ENCODE results near the gene CARD9. TPM values are rescaled to one million over a fixed set of nuclear protein-coding genes. Genes with fewer than 3 reads are reported as not detected.
A peak's percentile ranks its signal among the peaks of the same experiment; 100 is the strongest.
"Not testable (repeated sequence)": the region's sequence is repeated elsewhere in the genome, so short reads cannot be mapped to it uniquely, and the experiment has no call there.

The CARD9 gene
- total RNA-seq, 4 donors from 2014 or later, result 0.27 to 1.5 (median 0.74) TPM

DNA sequence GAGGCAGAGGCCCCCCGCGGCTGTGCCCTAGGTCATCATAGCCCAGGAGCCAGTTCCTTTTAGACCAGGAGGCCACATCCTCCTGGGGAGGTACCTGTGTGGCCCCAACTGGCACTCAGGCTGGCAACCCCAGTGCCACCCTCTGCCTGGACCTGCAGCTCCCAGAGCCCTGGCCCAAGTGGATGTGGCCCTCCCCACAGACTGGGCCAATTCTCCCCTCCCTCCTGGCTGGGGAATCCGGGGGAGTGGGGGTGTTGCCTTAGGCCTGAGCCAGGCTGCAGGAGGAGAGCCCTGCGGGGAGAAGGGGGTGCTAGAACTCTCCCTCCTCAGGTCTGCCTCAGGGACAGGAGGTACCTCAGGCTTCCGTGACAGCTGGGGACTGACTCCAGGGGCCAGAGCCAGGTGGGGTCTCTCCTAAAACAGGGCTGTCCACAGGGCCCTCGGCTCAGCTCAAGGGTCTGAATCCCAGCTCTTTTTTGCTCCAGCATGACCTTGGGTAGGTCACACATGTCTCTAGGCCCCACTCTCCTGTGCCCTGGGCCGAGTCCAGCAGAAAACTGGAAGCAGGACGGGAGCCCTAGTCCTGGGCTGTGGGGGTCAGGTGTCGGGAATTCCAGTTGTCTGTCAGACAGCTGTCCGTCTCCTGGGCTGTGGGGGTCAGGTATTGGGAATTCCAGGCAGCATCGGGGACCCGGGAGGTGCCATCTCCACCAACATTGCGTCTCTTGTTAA is 19.5 kb downstream of the CARD9 start:
- peaks cover 8 to 18% of the 10 kb centered on the region in 2 donors for H3K4me1 ChIP-seq
- TF ChIP-seq, protein P1, sequence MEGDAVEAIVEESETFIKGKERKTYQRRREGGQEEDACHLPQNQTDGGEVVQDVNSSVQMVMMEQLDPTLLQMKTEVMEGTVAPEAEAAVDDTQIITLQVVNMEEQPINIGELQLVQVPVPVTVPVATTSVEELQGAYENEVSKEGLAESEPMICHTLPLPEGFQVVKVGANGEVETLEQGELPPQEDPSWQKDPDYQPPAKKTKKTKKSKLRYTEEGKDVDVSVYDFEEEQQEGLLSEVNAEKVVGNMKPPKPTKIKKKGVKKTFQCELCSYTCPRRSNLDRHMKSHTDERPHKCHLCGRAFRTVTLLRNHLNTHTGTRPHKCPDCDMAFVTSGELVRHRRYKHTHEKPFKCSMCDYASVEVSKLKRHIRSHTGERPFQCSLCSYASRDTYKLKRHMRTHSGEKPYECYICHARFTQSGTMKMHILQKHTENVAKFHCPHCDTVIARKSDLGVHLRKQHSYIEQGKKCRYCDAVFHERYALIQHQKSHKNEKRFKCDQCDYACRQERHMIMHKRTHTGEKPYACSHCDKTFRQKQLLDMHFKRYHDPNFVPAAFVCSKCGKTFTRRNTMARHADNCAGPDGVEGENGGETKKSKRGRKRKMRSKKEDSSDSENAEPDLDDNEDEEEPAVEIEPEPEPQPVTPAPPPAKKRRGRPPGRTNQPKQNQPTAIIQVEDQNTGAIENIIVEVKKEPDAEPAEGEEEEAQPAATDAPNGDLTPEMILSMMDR (IDR thresholded peaks at IDR 0.05), result no peak
- TF ChIP-seq POLR2A (IDR thresholded peaks at IDR 0.05), result no peak
- WGBS, 2 donors, result 60 to 68% methylated on average over 4 to 5 of the region's 13 CpGs
- intact Hi-C loops (cut with DNase I), result no loop called here
- H3K27me3 ChIP-seq, result no peaks in the 10 kb centered on the region
- H3K9me3 ChIP-seq, result no peaks in the 10 kb centered on the region
- DNase-seq, result peak in 1 of 2 donors; percentile 36
- H3K36me3 ChIP-seq, result no peaks in the 10 kb centered on the region
- no peak overlapping the region for H3K4me3 ChIP-seq (replicated peaks in 1 of 3)
- peak overlapping the region in 1 of 3 donors; percentile 36 for H3K27ac ChIP-seq

DNA sequence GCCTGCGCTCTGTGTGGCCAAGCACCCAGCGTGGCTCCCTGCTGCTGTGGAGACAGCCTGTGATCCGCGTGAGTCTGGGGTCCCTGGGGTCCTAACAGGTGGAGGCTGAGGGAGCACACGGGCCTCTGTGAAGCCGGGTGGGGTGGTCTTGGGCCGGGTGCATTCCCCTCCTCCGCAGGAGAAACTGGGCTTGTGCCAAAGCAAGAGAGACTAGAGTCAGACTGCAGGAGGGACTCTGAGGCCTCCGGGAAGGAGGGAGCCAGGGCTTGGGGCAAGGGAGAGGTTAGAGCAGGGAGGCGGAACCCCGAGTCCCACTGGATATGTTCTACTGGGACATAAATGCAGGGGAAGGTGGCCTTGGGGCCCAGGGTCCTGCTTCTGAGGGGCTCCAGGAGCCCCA is 20.4 kb downstream of the CARD9 start:
- intact Hi-C loops (cut with DNase I), result no loop called here
- WGBS, 2 donors, result 68 to 83% methylated on average over 9 of the region's 11 CpGs
- no peak for DNase-seq
- no peaks in the 10 kb centered on the region for H3K27me3 ChIP-seq
- H3K27ac ChIP-seq, result no peak overlapping the region
- H3K4me1 ChIP-seq, result peaks cover 8 to 18% of the 10 kb centered on the region in 2 donors
- H3K4me3 ChIP-seq (replicated peaks in 1 of 3), result no peak overlapping the region
- no peaks in the 10 kb centered on the region for H3K9me3 ChIP-seq
- TF ChIP-seq, protein P1 (IDR thresholded peaks at IDR 0.05), result no peak
- no peak for TF ChIP-seq POLR2A (IDR thresholded peaks at IDR 0.05)
- no peaks in the 10 kb centered on the region for H3K36me3 ChIP-seq

DNA sequence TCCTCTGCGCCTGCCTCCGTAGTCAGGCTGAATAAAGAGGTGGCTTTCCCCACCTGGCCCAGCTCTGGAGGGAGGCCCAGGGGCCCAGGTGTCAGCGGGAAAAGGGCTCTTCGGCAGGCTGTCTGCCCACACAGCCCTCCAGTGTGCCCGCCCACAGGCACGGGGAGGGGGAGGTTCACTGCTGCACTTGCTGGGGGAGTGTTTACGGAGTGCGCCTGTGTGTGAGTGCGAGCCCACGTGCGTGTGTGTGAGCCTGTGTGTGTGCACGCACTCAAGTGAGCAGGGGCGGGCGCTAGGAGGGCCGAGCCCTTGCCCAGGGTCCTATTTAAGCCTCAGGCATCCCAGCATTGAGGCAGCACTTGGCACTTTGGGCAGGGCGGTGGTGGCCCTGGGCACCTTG is 20.8 kb downstream of the CARD9 start:
- H3K9me3 ChIP-seq, result no peaks in the 10 kb centered on the region
- DNase-seq, result peak; percentile 87 to 93
- no peaks in the 10 kb centered on the region for H3K36me3 ChIP-seq
- no peak overlapping the region for H3K4me3 ChIP-seq (replicated peaks in 1 of 3)
- H3K27ac ChIP-seq, result no peak overlapping the region
- TF ChIP-seq, protein P1 (IDR thresholded peaks at IDR 0.05), result no peak
- TF ChIP-seq POLR2A (IDR thresholded peaks at IDR 0.05), result no peak
- 24 to 49% methylated on average over 5 to 9 of the region's 16 CpGs for WGBS, 2 donors
- intact Hi-C loops (cut with DNase I), result no loop called here
- H3K4me1 ChIP-seq, result peaks cover 8 to 18% of the 10 kb centered on the region in 2 donors
- no peaks in the 10 kb centered on the region for H3K27me3 ChIP-seq

DNA sequence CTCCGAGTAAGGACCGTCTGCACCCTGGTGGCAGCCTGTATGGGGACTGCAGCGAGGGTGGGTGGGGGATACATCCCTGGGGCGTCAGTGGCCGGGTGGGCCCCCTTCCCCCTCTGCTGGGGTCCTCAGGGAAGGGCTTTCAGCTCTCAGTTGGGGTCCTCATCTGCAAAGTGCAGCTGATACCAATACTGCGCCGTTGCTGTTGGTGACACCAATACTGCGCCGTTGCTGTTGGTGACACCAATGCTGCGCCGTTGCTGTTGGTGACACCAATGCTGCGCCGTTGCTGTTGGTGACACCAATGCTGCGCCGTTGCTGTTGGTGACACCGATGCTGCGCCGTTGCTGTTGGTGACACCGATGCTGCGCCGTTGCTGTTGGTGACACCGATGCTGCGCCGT is 21.6 kb downstream of the CARD9 start:
- H3K4me1 ChIP-seq, result peaks cover 8 to 18% of the 10 kb centered on the region in 2 donors
- H3K36me3 ChIP-seq; intact Hi-C loops (cut with DNase I); H3K9me3 ChIP-seq; H3K27me3 ChIP-seq; DNase-seq; H3K27ac ChIP-seq; H3K4me3 ChIP-seq (replicated peaks in 1 of 3): not testable (repeated sequence)
- 92% methylated on average over 11 of the region's 24 CpGs; no CpG with 5 or more reads in 1 of the 2 donors for WGBS, 2 donors

DNA sequence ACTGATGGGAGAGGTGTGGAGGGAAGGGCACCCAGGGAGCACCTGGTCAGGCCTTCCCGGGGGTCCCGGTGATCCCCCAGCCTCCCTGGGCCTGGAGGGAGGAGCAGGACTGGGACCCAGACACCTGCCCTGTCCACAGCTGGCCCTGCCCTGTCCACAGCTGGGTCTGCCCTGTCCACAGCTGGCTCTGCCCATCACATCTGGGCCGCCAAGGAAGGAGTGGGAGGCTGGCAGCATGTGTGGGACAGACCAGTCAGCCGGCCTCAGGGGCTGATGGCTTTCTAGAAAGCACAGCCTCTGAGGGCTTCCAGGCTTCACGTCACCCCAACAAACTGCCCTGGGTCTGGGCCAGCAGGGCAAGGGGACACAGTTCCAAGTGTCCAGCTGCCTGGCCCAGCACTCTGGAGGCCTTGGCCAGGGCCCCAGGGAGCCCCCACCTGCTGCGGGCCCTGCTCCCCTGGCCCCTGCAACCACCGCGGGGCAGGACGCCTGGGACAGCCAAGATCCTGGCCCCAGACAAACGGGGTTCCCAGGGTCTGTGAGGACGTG is 22.1 kb downstream of the CARD9 start:
- no peaks in the 10 kb centered on the region for H3K9me3 ChIP-seq
- no peak for TF ChIP-seq POLR2A (IDR thresholded peaks at IDR 0.05)
- TF ChIP-seq, protein P1 (IDR thresholded peaks at IDR 0.05), result no peak
- no peak overlapping the region for H3K27ac ChIP-seq
- 80% methylated on average over 1 of the region's 11 CpGs; no CpG with 5 or more reads in 1 of the 2 donors for WGBS, 2 donors
- peaks cover 8 to 21% of the 10 kb centered on the region in 2 donors for H3K4me1 ChIP-seq
- intact Hi-C loops (cut with DNase I), result no loop called here
- no peak for DNase-seq
- no peak overlapping the region for H3K4me3 ChIP-seq (replicated peaks in 1 of 3)
- H3K36me3 ChIP-seq, result no peaks in the 10 kb centered on the region
- no peaks in the 10 kb centered on the region for H3K27me3 ChIP-seq

All from thyroid gland (tissue), 4 donors.